Right lobe of liver (tissue), 4 donors: ENCODE data around the gene SLC24A3.

Source experiments
- CTCF ChIP-seq, 4 donors: fragments of 200-600 bp in 3 of 4; fragments of 450-650 bp in 1 of 4; IDR thresholded peaks; one replicate each; pipeline versions ENCODE4 v1.5.1 to v1.8.0; 2016 to 2022; ENCODE audit warnings: antibody characterized with exemption in 4 of 4, mild to moderate bottlenecking in 2 of 4
- POLR2A ChIP-seq: fragments of 450-650 bp; IDR thresholded peaks from one replicate; pipeline ENCODE4 v1.6.1; 2017; ENCODE audit warnings: antibody characterized with exemption, mild to moderate bottlenecking
- donor health status: DM: no; HTN: no; CAD: no.
- donor health status: DM: no; HTN: no; CAD: no.
- donor health status: DM: no; HTN: yes; CAD: no.

- TF ChIP-seq POLR2A = no peak
- TF ChIP-seq CTCF (IDR thresholded peaks at IDR 0.05) = no peak
Measured at GRCh38 chr20:19176470-19177052, 35.9 kb upstream of the SLC24A3 start.
